ENCODE results near the gene SPTBN5. TPM values are rescaled to one million over a fixed set of nuclear protein-coding genes. Genes with fewer than 3 reads are reported as not detected.
"Not testable (repeated sequence)": the region's sequence is repeated elsewhere in the genome, so short reads cannot be mapped to it uniquely, and the experiment has no call there.

The SPTBN5 gene
- total RNA-seq, 4 donors from 2014 or later, result 0.40 to 2.5 (median 1.8) TPM

DNA sequence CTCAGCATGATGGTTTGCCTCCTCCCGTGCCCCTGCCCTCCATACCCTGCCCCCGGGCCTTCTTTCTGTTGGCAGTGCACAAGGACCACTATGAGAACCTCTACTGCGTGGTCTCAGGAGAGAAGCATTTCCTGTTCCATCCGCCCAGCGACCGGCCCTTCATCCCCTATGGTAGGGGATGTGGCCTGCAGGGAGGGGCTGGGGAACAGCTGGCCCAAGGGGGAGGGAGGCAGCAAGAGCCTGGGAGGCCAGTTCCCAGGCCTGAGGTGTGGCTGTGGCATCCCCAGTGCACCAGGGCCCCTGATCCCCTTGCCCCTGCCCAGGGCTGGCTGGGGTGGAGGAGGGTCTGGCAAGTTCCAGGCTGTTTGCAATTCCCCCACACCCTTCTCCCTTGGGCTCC lies 57.8 kb downstream of the SPTBN5 start:
- Histone ChIP-seq H3K36me3 (peaks cover 0 to 6% of the 10 kb centered on the region in 2 donors), H3K9me3 (no peaks in the 10 kb centered on the region), H3K27me3 (no peaks in the 10 kb centered on the region), H3K4me1 (peaks cover 26 to 30% of the 10 kb centered on the region in 2 donors), H3K27ac (no peak overlapping the region), H3K4me3 (replicated peaks in 1 of 3) (no peak overlapping the region)
- WGBS, 2 donors, result 73 to 97% methylated on average over 6 of the region's 6 CpGs
- TF ChIP-seq, protein P1, sequence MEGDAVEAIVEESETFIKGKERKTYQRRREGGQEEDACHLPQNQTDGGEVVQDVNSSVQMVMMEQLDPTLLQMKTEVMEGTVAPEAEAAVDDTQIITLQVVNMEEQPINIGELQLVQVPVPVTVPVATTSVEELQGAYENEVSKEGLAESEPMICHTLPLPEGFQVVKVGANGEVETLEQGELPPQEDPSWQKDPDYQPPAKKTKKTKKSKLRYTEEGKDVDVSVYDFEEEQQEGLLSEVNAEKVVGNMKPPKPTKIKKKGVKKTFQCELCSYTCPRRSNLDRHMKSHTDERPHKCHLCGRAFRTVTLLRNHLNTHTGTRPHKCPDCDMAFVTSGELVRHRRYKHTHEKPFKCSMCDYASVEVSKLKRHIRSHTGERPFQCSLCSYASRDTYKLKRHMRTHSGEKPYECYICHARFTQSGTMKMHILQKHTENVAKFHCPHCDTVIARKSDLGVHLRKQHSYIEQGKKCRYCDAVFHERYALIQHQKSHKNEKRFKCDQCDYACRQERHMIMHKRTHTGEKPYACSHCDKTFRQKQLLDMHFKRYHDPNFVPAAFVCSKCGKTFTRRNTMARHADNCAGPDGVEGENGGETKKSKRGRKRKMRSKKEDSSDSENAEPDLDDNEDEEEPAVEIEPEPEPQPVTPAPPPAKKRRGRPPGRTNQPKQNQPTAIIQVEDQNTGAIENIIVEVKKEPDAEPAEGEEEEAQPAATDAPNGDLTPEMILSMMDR (IDR thresholded peaks at IDR 0.05), result no peak
- TF ChIP-seq POLR2A (IDR thresholded peaks at IDR 0.05), result no peak
- intact Hi-C loops (cut with DNase I), result no loop called here
- DNase-seq, result no peak

DNA sequence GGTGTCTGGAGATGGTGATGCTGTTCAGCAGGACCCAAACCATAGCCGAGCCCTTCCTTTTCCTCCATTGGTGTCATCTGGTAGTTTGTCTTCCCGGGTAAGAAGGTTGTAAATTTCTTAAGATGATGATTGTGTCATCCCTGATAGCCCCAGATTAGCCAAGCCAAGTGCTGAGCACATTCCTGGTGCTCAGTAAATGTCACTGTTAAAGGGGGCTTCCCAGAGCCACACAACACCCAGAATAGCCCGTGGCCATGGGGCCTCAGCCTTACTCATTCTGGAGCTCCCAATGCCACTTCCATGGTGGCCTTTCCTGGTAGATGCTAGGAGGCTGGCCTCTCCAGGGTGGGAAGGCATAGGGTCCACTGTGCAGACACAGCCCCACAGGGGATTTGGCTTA lies 59.8 kb downstream of the SPTBN5 start:
- DNase-seq, result no peak
- intact Hi-C loops (cut with DNase I), result no loop called here
- TF ChIP-seq, protein P1 (IDR thresholded peaks at IDR 0.05), result no peak
- TF ChIP-seq POLR2A (IDR thresholded peaks at IDR 0.05), result no peak
- Histone ChIP-seq H3K36me3 (no peaks in the 10 kb centered on the region), H3K4me3 (replicated peaks in 1 of 3) (no peak overlapping the region), H3K27me3 (no peaks in the 10 kb centered on the region), H3K27ac (no peak overlapping the region), H3K4me1 (peaks cover 30 to 38% of the 10 kb centered on the region in 2 donors), H3K9me3 (no peaks in the 10 kb centered on the region)
- WGBS, 2 donors, result 97 to 100% methylated on average over 3 of the region's 3 CpGs

DNA sequence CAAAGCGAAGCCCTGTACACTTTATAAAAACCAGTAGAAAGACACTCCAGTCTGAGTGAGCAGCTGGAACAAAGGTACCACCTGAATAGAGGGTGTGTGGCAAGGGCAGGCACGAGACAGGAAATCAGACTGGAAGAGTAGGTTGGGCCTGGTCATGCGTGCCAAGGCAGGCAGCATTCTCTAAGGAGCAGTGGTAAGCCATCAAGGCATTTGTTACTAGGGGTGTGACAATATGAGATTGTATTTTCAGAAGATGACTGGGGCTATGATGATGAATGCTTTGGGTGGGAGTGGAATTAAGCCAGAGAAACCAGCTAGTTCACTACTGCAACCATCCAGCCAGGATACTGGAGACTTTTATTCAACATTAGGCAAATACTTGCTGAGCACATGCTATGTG lies 61.0 kb downstream of the SPTBN5 start:
- Histone ChIP-seq H3K4me1 (peaks cover 19 to 31% of the 10 kb centered on the region in 2 donors), H3K9me3 (no peaks in the 10 kb centered on the region), H3K27ac (peak overlapping the region in 2 of 3 donors; percentile 62 to 65), H3K27me3 (no peaks in the 10 kb centered on the region), H3K4me3 (replicated peaks in 1 of 3) (no peak overlapping the region), H3K36me3 (no peaks in the 10 kb centered on the region)
- TF ChIP-seq POLR2A (IDR thresholded peaks at IDR 0.05), result no peak
- TF ChIP-seq, protein P1 (IDR thresholded peaks at IDR 0.05), result no peak
- WGBS, 2 donors, result 36 to 43% methylated on average over 3 of the region's 3 CpGs
- DNase-seq, result peak; percentile 92 to 93
- intact Hi-C loops (cut with DNase I), result no loop called here

DNA sequence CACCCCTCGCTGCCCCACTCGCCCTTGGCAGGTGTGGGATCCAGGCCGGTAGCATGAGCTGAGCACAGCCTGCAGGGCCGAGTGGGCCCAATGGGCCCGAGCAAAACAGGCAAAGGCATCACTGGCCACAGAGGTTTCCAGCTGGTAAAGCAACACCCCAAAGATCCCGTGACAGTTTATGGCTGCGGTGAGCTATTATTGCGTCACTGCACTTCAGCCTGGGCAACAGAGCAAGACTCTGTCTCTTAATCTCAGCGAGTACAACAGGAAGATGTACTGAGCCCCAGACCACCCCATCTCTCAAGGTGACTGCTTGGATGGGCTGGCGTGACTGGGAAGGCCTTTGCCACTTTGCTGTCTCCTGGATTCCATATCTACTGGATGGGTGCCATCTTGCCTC lies 61.6 kb downstream of the SPTBN5 start:
- Histone ChIP-seq H3K9me3 (no peaks in the 10 kb centered on the region), H3K36me3 (no peaks in the 10 kb centered on the region), H3K27me3 (no peaks in the 10 kb centered on the region), H3K27ac (peak overlapping the region; percentile 62 to 66 (median 65)), H3K4me1 (peaks cover 22 to 32% of the 10 kb centered on the region in 2 donors), H3K4me3 (replicated peaks in 1 of 3) (no peak overlapping the region)
- WGBS, 2 donors, result 85 to 94% methylated on average over 8 to 10 of the region's 10 CpGs
- TF ChIP-seq POLR2A (IDR thresholded peaks at IDR 0.05), result no peak
- TF ChIP-seq, protein P1 (IDR thresholded peaks at IDR 0.05), result no peak
- DNase-seq, result no peak
- intact Hi-C loops (cut with DNase I), result no loop called here

DNA sequence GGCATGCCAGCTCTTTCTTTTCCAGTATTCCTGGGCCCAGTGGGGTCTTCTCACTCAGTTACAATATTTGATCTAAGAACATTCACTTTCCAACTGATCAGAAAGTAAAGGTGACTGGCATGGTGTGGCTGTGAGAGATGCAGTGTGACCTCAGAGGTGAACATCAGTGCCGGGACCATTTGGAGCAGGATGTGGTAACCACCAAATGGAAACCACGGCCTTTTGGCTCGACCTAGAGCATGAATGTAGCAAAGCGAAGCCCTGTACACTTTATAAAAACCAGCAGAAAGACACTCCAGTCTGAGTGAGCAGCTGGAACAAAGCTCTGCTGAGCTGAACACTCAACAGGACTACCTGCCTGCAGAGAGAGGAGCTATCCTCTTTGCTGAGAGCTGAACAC lies 62.6 kb downstream of the SPTBN5 start:
- DNase-seq; H3K27me3 ChIP-seq; intact Hi-C loops (cut with DNase I); H3K36me3 ChIP-seq; H3K4me3 ChIP-seq (replicated peaks in 1 of 3); H3K9me3 ChIP-seq: not testable (repeated sequence)
- WGBS, 2 donors, result 83 to 85% methylated on average over 4 of the region's 4 CpGs
- H3K4me1 ChIP-seq, result peaks cover 22 to 33% of the 10 kb centered on the region in 2 donors
- peak overlapping the region in 1 of 3 donors; percentile 65 for H3K27ac ChIP-seq
